ENCODE measurements around the gene ADAMTSL1.

ADAMTSL1 gene

DNA sequence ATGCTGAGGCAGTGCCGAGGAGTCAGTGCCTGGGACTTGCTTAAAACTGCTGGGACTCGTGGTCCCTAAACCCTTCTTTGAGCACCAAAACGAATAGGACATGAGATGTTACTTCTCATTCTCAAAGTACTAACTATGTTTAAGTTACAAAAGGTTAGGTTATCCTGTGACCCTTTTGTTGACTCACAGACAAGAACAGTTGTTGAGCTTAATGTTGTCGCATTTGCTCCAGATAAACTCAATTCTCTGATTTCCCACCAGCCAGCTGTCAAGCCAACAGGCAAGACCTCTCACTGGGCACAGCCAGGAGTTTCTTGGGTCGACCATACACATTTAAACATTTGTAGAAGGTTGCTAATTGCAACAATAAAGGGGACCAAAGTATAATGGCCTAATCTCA, 249.4 kb downstream of the ADAMTSL1 start:
- TF ChIP-seq, protein P1, sequence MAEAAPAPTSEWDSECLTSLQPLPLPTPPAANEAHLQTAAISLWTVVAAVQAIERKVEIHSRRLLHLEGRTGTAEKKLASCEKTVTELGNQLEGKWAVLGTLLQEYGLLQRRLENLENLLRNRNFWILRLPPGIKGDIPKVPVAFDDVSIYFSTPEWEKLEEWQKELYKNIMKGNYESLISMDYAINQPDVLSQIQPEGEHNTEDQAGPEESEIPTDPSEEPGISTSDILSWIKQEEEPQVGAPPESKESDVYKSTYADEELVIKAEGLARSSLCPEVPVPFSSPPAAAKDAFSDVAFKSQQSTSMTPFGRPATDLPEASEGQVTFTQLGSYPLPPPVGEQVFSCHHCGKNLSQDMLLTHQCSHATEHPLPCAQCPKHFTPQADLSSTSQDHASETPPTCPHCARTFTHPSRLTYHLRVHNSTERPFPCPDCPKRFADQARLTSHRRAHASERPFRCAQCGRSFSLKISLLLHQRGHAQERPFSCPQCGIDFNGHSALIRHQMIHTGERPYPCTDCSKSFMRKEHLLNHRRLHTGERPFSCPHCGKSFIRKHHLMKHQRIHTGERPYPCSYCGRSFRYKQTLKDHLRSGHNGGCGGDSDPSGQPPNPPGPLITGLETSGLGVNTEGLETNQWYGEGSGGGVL (tag by site-specific recombination; IDR thresholded peaks at IDR 0.05), result no peak
- TF ChIP-seq ZNF558 (tag by site-specific recombination; IDR thresholded peaks at IDR 0.05) (no peak), SP2 (tag by site-specific recombination; IDR thresholded peaks at IDR 0.05) (no peak), GLIS2 (tag by site-specific recombination; IDR thresholded peaks at IDR 0.05) (no peak), ZNF549 (tag by site-specific recombination; IDR thresholded peaks at IDR 0.05) (no peak), ZNF585B (tag by site-specific recombination; IDR thresholded peaks at IDR 0.05) (no peak), ZNF626 (tag by site-specific recombination; IDR thresholded peaks at IDR 0.05) (no peak)
- TF ChIP-seq, protein P2, sequence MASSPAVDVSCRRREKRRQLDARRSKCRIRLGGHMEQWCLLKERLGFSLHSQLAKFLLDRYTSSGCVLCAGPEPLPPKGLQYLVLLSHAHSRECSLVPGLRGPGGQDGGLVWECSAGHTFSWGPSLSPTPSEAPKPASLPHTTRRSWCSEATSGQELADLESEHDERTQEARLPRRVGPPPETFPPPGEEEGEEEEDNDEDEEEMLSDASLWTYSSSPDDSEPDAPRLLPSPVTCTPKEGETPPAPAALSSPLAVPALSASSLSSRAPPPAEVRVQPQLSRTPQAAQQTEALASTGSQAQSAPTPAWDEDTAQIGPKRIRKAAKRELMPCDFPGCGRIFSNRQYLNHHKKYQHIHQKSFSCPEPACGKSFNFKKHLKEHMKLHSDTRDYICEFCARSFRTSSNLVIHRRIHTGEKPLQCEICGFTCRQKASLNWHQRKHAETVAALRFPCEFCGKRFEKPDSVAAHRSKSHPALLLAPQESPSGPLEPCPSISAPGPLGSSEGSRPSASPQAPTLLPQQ (tag by site-specific recombination; IDR thresholded peaks at IDR 0.05), result no peak
- H3K4me1 ChIP-seq (ENCODE audit: control insufficient read depth, insufficient read depth, low read length), result no peaks in the 10 kb centered on the region
- H3K27ac ChIP-seq (ENCODE audit: extremely low read depth, low read depth, low read length), result no peak overlapping the region
- POLR2A ChIA-PET, result no interaction called here
- H3K36me3 ChIP-seq (ENCODE audit: control insufficient read depth in 2 of 2, insufficient read depth in 1 of 2, low read length in 2 of 2), result no peaks in the 10 kb centered on the region
- no peak overlapping the region for H3K4me3 ChIP-seq (ENCODE audit: low read depth, low read length)
- CTCF ChIA-PET, result no interaction called here
- H3K9me3 ChIP-seq (ENCODE audit: control insufficient read depth, insufficient read depth, low read depth, low read length), result no peaks in the 10 kb centered on the region

DNA sequence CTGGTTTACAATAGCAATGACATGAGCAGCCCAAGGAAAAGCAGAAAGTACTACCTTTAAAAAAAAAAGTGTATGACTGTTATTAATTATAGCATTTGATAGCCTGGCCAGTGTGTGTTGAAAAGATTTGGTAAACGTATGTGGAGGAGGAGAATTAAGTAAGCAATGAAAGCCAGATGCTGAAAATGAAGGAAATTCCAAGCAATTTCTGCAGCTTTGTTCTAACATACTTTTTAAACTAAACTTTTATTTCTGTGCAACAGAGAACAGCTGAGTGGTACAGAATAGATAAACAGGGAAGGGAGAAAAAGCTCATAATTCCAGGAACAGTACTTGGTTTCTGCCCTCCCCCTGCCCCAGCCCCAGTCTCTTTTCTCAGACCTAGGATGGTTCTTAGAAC, 252.6 kb downstream of the ADAMTSL1 start:
- CTCF ChIA-PET, result interaction anchor here (1.2 to 1.8 kb wide), 2 partner anchors 8 to 302 kb away, joined by 3 to 4 read pairs; no protein-coding TSS in a partner anchor
- Histone ChIP-seq H3K4me1 (ENCODE audit: control insufficient read depth, insufficient read depth, low read length) (no peaks in the 10 kb centered on the region), H3K9me3 (ENCODE audit: control insufficient read depth, insufficient read depth, low read depth, low read length) (no peaks in the 10 kb centered on the region), H3K4me3 (ENCODE audit: low read depth, low read length) (no peak overlapping the region), H3K36me3 (ENCODE audit: control insufficient read depth in 2 of 2, insufficient read depth in 1 of 2, low read length in 2 of 2) (no peaks in the 10 kb centered on the region), H3K27ac (ENCODE audit: extremely low read depth, low read depth, low read length) (no peak overlapping the region)
- TF ChIP-seq ZNF223 (tag by site-specific recombination; IDR thresholded peaks at IDR 0.05) (no peak), ZNF394 (tag by site-specific recombination; IDR thresholded peaks at IDR 0.05; ENCODE audit: borderline replicate concordance) (no peak), ZNF404 (tag by site-specific recombination; IDR thresholded peaks at IDR 0.05) (no peak), ZNF423 (tag by site-specific recombination; IDR thresholded peaks at IDR 0.05) (no peak), ZNF510 (tag by site-specific recombination; IDR thresholded peaks at IDR 0.05; ENCODE audit: insufficient replicate concordance) (no peak), SP3 (tag by site-specific recombination; IDR thresholded peaks at IDR 0.05) (no peak), ZNF600 (tag by site-specific recombination; IDR thresholded peaks at IDR 0.05) (no peak), ZNF302 (tag by site-specific recombination; IDR thresholded peaks at IDR 0.05; ENCODE audit: low read depth) (no peak), ZNF433 (tag by site-specific recombination; IDR thresholded peaks at IDR 0.05; ENCODE audit: low read depth) (no peak), ZNF10 (tag by site-specific recombination; IDR thresholded peaks at IDR 0.05) (no peak), ZNF37A (tag by site-specific recombination; IDR thresholded peaks at IDR 0.05) (no peak), KLF1 (tag by site-specific recombination; IDR thresholded peaks at IDR 0.05) (no peak), ZNF623 (tag by site-specific recombination; IDR thresholded peaks at IDR 0.05) (no peak), SALL2 (tag by site-specific recombination; IDR thresholded peaks at IDR 0.05; ENCODE audit: borderline replicate concordance) (no peak), ZNF521 (tag by site-specific recombination; IDR thresholded peaks at IDR 0.05) (no peak), SP2 (tag by site-specific recombination; IDR thresholded peaks at IDR 0.05) (no peak)
- TF ChIP-seq, protein P3, sequence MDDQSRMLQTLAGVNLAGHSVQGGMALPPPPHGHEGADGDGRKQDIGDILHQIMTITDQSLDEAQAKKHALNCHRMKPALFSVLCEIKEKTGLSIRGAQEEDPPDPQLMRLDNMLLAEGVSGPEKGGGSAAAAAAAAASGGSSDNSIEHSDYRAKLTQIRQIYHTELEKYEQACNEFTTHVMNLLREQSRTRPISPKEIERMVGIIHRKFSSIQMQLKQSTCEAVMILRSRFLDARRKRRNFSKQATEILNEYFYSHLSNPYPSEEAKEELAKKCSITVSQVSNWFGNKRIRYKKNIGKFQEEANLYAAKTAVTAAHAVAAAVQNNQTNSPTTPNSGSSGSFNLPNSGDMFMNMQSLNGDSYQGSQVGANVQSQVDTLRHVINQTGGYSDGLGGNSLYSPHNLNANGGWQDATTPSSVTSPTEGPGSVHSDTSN (CRISPR knock-in tag; IDR thresholded peaks at IDR 0.05), result no peak
- TF ChIP-seq, protein P4, sequence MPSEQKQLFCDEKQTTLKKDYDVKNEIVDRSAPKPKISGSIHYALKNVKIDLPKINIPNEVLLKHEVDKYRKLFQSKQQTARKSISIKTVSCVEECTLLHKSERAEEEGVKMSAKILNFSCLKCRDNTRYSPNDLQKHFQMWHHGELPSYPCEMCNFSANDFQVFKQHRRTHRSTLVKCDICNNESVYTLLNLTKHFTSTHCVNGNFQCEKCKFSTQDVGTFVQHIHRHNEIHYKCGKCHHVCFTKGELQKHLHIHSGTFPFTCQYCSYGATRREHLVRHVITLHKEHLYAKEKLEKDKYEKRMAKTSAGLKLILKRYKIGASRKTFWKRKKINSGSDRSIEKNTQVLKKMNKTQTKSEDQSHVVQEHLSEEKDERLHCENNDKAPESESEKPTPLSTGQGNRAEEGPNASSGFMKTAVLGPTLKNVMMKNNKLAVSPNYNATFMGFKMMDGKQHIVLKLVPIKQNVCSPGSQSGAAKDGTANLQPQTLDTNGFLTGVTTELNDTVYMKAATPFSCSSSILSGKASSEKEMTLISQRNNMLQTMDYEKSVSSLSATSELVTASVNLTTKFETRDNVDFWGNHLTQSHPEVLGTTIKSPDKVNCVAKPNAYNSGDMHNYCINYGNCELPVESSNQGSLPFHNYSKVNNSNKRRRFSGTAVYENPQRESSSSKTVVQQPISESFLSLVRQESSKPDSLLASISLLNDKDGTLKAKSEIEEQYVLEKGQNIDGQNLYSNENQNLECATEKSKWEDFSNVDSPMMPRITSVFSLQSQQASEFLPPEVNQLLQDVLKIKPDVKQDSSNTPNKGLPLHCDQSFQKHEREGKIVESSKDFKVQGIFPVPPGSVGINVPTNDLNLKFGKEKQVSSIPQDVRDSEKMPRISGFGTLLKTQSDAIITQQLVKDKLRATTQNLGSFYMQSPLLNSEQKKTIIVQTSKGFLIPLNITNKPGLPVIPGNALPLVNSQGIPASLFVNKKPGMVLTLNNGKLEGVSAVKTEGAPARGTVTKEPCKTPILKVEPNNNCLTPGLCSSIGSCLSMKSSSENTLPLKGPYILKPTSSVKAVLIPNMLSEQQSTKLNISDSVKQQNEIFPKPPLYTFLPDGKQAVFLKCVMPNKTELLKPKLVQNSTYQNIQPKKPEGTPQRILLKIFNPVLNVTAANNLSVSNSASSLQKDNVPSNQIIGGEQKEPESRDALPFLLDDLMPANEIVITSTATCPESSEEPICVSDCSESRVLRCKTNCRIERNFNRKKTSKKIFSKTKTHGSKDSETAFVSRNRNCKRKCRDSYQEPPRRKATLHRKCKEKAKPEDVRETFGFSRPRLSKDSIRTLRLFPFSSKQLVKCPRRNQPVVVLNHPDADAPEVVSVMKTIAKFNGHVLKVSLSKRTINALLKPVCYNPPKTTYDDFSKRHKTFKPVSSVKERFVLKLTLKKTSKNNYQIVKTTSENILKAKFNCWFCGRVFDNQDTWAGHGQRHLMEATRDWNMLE (tag by site-specific recombination; conservative IDR thresholded peaks at IDR 0.05; ENCODE audit: low read depth), result no peak
- TF ChIP-seq, protein P5, sequence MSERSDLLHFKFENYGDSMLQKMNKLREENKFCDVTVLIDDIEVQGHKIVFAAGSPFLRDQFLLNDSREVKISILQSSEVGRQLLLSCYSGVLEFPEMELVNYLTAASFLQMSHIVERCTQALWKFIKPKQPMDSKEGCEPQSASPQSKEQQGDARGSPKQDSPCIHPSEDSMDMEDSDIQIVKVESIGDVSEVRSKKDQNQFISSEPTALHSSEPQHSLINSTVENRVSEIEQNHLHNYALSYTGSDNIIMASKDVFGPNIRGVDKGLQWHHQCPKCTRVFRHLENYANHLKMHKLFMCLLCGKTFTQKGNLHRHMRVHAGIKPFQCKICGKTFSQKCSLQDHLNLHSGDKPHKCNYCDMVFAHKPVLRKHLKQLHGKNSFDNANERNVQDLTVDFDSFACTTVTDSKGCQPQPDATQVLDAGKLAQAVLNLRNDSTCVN (tag by site-specific recombination; optimal IDR thresholded peaks at IDR 0.05), result no peak
- POLR2A ChIA-PET, result no interaction called here
